Immature natural killer cell (primary cell): ENCODE data around the gene SUPT4H1. TPM values are rescaled to one million over a fixed set of nuclear protein-coding genes. Genes with fewer than 3 reads are reported as not detected.

Experiments
- DNase-seq, 3 donors: peaks; one replicate each; pipeline ENCODE4 v3.0.0; 2022; ENCODE audit warnings: mixed read lengths in 1 of 3
- H3K27ac Mint-ChIP-seq, 6 donors: one replicate each; pipeline ENCODE4 v1.8.0; 2020; ENCODE audit warnings: mixed read lengths in 6 of 6, mild to moderate bottlenecking in 5 of 6, inconsistent platforms in 4 of 6, moderate library complexity in 3 of 6
- H3K27me3 Mint-ChIP-seq, 3 donors: one replicate each; pipeline ENCODE4 v1.8.0; 2020 to 2021; ENCODE audit warnings: low read depth in 3 of 3, mild to moderate bottlenecking in 3 of 3, mixed read lengths in 3 of 3, moderate library complexity in 3 of 3, inconsistent platforms in 1 of 3
- H3K36me3 Mint-ChIP-seq, 3 donors: one replicate each; pipeline ENCODE4 v1.8.0; 2020; ENCODE audit warnings: mixed read lengths in 3 of 3, inconsistent platforms in 2 of 3, mild to moderate bottlenecking in 2 of 3
- H3K4me1 Mint-ChIP-seq, 2 donors: one replicate each; pipeline ENCODE4 v1.8.0; 2020; ENCODE audit warnings: inconsistent platforms in 2 of 2, mild to moderate bottlenecking in 2 of 2, mixed read lengths in 2 of 2, moderate library complexity in 1 of 2
- H3K4me3 Mint-ChIP-seq, 5 donors: one replicate each; pipeline ENCODE4 v1.8.0; 2020; ENCODE audit warnings: mild to moderate bottlenecking in 5 of 5, mixed read lengths in 5 of 5, inconsistent platforms in 3 of 5, moderate library complexity in 3 of 5
- H3K9me3 Mint-ChIP-seq, 6 donors: one replicate each; pipeline ENCODE4 v1.8.0; 2020; ENCODE audit warnings: mild to moderate bottlenecking in 6 of 6, mixed read lengths in 6 of 6, inconsistent platforms in 4 of 6, moderate library complexity in 3 of 6
- polyA plus RNA-seq, 3 donors: library from polyadenylated mRNA; unstranded; fragments of 300-500 nt; fragmentation: Illumina TruSeq; gene quantifications; one replicate each; pipeline ENCODE4 v1.2.3, GENCODE V29; 2021

SUPT4H1 gene
- polyA plus RNA-seq, 3 donors from 2014 or later: 133 to 170 (median 136) TPM

DNA sequence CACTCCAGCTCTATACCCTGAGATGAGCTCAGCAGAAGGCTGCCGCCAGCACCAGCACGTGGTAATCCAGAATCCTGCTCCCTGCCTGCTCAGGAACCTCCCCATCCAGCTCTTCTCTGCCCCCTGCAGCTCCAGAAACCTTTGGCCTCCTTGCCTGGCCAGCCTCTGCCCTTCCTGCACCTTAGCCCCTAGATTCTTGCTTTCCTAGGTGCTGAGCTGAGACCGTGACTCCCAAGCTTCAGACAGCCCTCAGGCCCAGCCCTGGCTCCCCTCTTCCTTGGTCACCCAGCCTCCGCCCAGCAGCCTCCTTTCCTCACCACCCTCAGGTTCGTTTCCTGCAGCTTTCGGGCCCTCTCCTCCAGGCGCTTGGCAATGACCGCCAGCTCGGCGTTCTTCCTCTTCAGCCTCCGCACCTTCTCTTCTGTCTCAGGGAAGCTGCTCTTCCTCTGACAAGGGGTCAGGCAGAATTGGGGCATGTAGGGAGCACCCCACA lies 26.0 kb downstream of the SUPT4H1 start:
- peak overlapping the region; percentile 89 to 98 (median 95) for H3K27ac Mint-ChIP-seq
- peaks cover 26 to 35% (median 27%) of the 10 kb centered on the region in 3 donors for H3K36me3 Mint-ChIP-seq
- H3K4me1 Mint-ChIP-seq: peaks cover 68 to 78% of the 10 kb centered on the region in 2 donors
- peaks cover 31 to 50% (median 39%) of the 10 kb centered on the region in 3 donors for H3K27me3 Mint-ChIP-seq
- peak overlapping the region; percentile 85 to 95 (median 93) for H3K4me3 Mint-ChIP-seq
- no peak for DNase-seq
- H3K9me3 Mint-ChIP-seq: no peaks in the 10 kb centered on the region

GRCh38 chr17:58325289-58325726 lies 26.7 kb downstream of the SUPT4H1 start:
- DNase-seq: no peak
- Mint-ChIP-seq H3K4me3 (peak overlapping the region; percentile 71 to 95 (median 91)), H3K9me3 (no peaks in the 10 kb centered on the region), H3K27ac (peak overlapping the region; percentile 60 to 98 (median 89)), H3K36me3 (peaks cover 23 to 32% (median 24%) of the 10 kb centered on the region in 3 donors), H3K27me3 (peaks cover 24 to 43% (median 33%) of the 10 kb centered on the region in 3 donors), H3K4me1 (peaks cover 71 to 80% of the 10 kb centered on the region in 2 donors)

GRCh38 chr17:58324409-58325288 lies 27.4 kb downstream of the SUPT4H1 start:
- peak overlapping the region; percentile 60 to 98 (median 89) for H3K27ac Mint-ChIP-seq
- peaks cover 66 to 74% of the 10 kb centered on the region in 2 donors for H3K4me1 Mint-ChIP-seq
- peak in 1 of 3 donors; percentile 29 for DNase-seq
- peaks cover 17 to 25% (median 18%) of the 10 kb centered on the region in 3 donors for H3K36me3 Mint-ChIP-seq
- H3K9me3 Mint-ChIP-seq: no peaks in the 10 kb centered on the region
- H3K4me3 Mint-ChIP-seq: peak overlapping the region; percentile 71 to 95 (median 91)
- peaks cover 20 to 38% (median 30%) of the 10 kb centered on the region in 3 donors for H3K27me3 Mint-ChIP-seq

- peaks cover 15 to 34% (median 25%) of the 10 kb centered on the region in 3 donors for H3K27me3 Mint-ChIP-seq
- peak overlapping the region in 5 of 6 donors; percentile 30 to 76 (median 74) for H3K27ac Mint-ChIP-seq
- H3K36me3 Mint-ChIP-seq: peaks cover 13 to 23% (median 14%) of the 10 kb centered on the region in 3 donors
- DNase-seq: no peak
- peaks cover 60 to 68% of the 10 kb centered on the region in 2 donors for H3K4me1 Mint-ChIP-seq
- no peaks in the 10 kb centered on the region for H3K9me3 Mint-ChIP-seq
- H3K4me3 Mint-ChIP-seq: peak overlapping the region; percentile 10 to 47 (median 33)
These were observed 28.0 kb downstream of the SUPT4H1 start for GRCh38 chr17:58324056-58324408.

- H3K9me3 Mint-ChIP-seq: no peaks in the 10 kb centered on the region
- no peak for DNase-seq
- peaks cover 60 to 66% of the 10 kb centered on the region in 2 donors for H3K4me1 Mint-ChIP-seq
- peaks cover 11 to 29% (median 20%) of the 10 kb centered on the region in 3 donors for H3K27me3 Mint-ChIP-seq
- peaks cover 10 to 23% (median 14%) of the 10 kb centered on the region in 3 donors for H3K36me3 Mint-ChIP-seq
- peak overlapping the region; percentile 10 to 47 (median 33) for H3K4me3 Mint-ChIP-seq
- peak overlapping the region; percentile 62 to 76 (median 72) for H3K27ac Mint-ChIP-seq
These were observed 28.5 kb downstream of the SUPT4H1 start for GRCh38 chr17:58323366-58324055.

DNA sequence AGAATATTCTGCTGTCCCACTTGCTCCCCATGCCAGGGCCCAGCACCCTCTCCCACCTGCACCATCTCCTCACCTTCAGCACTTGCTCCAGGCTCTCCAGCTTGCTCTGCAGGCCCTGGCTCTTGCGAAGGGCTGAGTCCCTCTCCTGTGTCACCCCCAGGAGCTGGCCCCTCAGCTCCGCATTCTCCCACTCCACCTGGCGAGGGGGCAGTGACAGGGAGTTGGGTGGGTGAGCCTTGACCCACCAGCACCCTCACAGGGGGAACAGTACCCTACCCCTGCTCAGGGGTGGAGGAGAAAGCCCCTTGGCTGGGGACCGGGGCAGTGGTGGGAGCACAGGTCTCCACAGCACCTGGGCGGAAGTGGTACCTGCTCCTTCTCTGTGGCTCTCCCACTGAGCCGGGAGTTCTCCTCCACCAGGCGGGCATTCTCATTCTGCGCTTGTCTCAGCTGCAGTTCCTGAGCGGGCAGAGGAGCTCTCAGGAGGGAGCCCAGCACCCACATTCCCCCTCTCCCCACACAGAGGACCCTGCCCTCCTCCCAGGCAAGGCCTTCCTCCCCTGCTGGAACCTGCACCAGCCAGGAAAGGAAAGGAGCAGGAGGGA lies 29.3 kb downstream of the SUPT4H1 start:
- Mint-ChIP-seq H3K27me3 (peaks cover 5 to 25% (median 15%) of the 10 kb centered on the region in 3 donors), H3K4me1 (peaks cover 59 to 66% of the 10 kb centered on the region in 2 donors), H3K4me3 (no peak overlapping the region), H3K27ac (peak overlapping the region in 3 of 6 donors; percentile 40 to 84 (median 45)), H3K36me3 (peaks cover 10 to 23% (median 14%) of the 10 kb centered on the region in 3 donors), H3K9me3 (no peaks in the 10 kb centered on the region)
- DNase-seq: no peak

GRCh38 chr17:58321571-58322525 lies 30.2 kb downstream of the SUPT4H1 start:
- H3K36me3 Mint-ChIP-seq: peaks cover 10 to 28% (median 20%) of the 10 kb centered on the region in 3 donors
- H3K27me3 Mint-ChIP-seq: peaks cover 2 to 21% (median 14%) of the 10 kb centered on the region in 3 donors
- H3K9me3 Mint-ChIP-seq: no peaks in the 10 kb centered on the region
- DNase-seq: no peak
- H3K4me3 Mint-ChIP-seq: peak overlapping the region in 1 of 5 donors; percentile 5
- peak overlapping the region; percentile 36 to 85 (median 72) for H3K27ac Mint-ChIP-seq
- H3K4me1 Mint-ChIP-seq: peaks cover 59 to 64% of the 10 kb centered on the region in 2 donors

DNA sequence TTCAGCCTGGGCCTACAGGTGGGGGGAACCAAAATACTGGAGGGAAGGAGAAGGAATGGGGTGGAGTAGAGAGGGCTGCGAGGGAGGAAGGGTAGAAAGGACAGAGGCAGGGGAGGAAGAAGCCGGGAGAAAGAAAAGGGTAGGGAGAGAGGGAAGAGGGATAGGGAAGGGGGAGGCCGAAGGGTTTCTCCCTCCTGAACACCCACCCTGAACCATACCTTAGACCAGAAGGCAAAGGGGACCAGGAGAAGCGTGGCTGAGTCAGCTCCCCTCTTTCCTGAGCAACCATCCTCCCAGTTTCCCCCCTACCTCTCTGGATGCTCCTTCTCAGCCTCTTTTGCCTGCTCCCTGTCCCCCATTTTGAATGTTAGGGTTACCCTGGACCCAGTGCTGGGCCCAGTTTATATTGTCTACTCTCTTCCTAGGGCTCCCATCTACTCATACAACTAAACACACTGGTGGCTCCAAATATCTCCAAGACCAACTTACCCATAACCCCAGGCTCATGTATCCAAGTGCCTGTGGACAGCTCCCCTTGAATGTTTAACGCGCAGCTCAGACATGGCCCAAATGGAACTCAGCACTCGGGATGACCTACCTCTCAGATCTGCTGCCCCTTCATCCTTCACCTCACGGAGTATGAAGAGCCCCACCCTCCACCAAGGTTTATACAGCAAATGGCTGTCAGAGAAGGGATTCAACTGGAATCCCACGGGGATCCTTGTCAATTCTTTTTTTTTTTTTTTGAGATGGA lies 31.3 kb downstream of the SUPT4H1 start:
- H3K27ac Mint-ChIP-seq: peak overlapping the region in 5 of 6 donors; percentile 43 to 85 (median 65)
- peaks cover 48 to 53% of the 10 kb centered on the region in 2 donors for H3K4me1 Mint-ChIP-seq
- no peaks in the 10 kb centered on the region for H3K9me3 Mint-ChIP-seq
- H3K4me3 Mint-ChIP-seq: no peak overlapping the region
- no peak for DNase-seq
- peaks cover 2 to 14% (median 9%) of the 10 kb centered on the region in 3 donors for H3K27me3 Mint-ChIP-seq
- H3K36me3 Mint-ChIP-seq: peaks cover 10 to 26% (median 20%) of the 10 kb centered on the region in 3 donors

GRCh38 chr17:58320163-58320558 lies 31.8 kb downstream of the SUPT4H1 start:
- Mint-ChIP-seq H3K27ac (peak overlapping the region in 4 of 6 donors; percentile 56 to 91 (median 62)), H3K27me3 (peaks cover 0 to 11% (median 8%) of the 10 kb centered on the region in 3 donors), H3K36me3 (peaks cover 13 to 31% (median 25%) of the 10 kb centered on the region in 3 donors), H3K4me1 (peaks cover 42 to 47% of the 10 kb centered on the region in 2 donors), H3K4me3 (no peak overlapping the region), H3K9me3 (no peaks in the 10 kb centered on the region)
- no peak for DNase-seq

DNA sequence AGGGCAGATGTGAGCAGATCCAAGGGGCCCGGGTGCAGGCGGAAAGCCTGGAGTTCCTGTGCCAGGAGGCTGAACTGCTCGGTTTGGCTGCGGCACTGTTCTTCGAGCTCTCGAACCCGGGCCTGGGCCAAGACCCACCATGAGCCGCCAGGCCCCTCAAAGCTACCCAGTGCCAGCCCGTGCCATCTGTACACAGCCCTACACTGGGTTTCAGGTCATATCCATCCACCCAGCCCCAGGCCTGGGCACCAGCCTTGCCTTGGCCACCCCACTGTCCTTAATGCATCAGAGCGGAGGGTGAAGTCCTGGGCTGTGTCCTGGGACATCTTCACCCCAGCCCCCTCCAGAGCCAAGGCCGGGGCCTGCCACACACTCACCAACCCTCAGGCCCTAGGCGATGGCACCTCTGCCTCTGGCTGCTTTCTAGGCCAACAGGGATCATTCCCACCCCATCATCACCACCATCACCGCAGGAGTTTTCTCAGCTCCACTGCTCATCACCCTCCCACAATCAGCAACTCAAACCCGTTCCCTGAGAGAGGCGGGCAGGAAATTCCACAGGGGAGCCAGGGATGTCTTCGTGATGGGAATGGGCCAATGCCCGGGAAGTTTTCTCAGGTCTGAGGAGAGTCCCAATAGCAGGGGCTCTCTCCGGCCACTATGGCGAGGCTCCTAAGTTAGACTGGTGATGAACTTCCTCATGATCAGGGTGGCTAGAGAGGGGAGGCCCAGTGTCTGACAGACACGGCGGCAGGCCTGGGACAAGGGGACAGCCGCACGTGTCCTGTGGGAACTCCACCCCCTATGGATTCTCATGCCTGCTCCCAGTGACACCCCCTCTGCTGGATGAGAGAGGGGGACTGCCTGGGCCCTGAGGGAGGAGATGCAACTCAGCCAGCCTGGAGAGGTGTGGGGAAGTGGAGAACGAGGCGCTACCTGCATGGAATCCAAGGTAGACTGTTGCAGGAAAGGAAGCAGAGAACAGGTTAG lies 32.5 kb downstream of the SUPT4H1 start:
- DNase-seq: no peak
- Mint-ChIP-seq H3K27me3 (peaks cover 0 to 11% (median 8%) of the 10 kb centered on the region in 3 donors), H3K4me1 (peaks cover 38 to 43% of the 10 kb centered on the region in 2 donors), H3K27ac (peak overlapping the region in 5 of 6 donors; percentile 30 to 91 (median 57)), H3K4me3 (no peak overlapping the region), H3K36me3 (peaks cover 13 to 31% (median 29%) of the 10 kb centered on the region in 3 donors), H3K9me3 (no peaks in the 10 kb centered on the region)
